ENCODE data around the gene FANCC. TPM values are rescaled to one million over a fixed set of nuclear protein-coding genes. Genes with fewer than 3 reads are reported as not detected.

FANCC gene
- total RNA-seq, 3 donors from 2014 or later (not counting 1 experiment from before 2014, with no cell fraction given) = 9.9 to 18.9 (median 12.8) TPM

DNA sequence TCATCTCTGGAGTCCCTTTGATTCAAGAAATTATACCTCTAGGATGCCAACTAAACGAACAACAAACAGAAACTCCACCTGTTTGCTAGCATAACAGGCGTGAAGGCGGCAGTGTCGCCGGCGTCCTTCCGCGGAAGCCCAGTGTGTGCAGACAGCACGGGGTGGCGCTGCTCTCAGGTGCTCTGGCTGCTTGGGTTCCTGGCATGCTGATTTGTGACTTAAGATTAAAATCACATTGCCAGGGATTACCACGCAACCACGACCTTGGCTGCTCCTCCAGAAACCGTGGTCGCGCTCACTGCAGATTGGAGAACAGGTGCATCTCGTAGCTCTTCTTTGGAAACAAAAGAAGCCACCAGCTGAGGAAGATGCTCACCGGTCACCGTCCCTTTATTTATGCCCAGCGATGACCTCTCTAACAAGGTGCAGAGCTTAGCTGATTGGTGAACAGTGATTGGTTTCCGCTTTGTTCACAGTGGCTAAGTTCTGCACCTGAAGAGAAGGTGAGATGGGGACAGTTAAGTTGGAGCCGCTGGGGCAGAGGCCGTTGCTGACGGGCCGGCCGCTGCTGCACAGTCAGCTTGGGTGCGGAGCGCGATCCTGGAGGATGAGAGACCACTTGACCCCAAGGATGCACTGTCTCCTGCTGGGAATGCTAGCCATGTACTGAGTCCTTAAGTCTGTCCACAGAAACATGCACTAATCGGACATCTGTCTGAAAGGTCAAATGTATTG, 232.3 kb downstream of the FANCC start:
- H3K4me3 Mint-ChIP-seq = no peak overlapping the region
- whole genome bisulfite sequencing (ENCODE audit: insufficient coverage) = 90% methylated on average over 29 of the region's 29 CpGs
- no peak overlapping the region for H3K27ac Mint-ChIP-seq

DNA sequence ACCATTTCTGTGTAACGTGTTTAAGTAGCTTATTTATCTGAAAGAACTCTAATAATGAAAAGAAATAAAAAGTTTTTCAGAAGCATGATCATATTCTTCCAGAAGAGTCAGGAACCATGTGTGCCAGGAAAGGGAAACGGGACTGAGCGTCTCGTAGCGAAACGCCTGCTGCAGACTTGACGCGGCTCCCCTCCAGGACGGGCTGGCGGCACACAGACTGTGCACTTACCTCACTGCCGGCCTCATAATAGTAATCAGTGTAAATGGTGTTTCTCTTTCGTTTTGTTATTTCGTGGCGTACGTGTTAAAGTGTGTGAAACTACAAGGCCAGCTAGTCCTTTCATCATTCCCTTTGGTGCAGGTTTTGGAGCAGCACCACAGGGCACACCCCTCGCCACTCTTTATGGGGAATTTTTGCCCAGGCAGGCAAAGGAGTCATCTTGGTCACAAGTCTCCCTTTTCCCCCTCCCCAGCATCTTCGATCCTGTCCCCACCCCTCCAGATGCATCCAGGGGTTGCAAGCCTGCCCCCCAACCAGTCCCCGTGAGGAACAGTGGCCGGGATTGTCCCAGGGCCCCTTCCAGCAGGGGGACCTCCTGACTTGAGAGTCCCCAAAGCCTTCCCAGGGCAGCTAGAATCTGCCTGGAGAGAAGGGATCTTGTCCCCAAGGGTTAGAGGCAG, 233.1 kb downstream of the FANCC start:
- Histone ChIP-seq H3K4me3 (ENCODE audit: low read length) (no peak overlapping the region), H3K9me3 (ENCODE audit: control insufficient read depth, insufficient read depth, low read length) (no peaks in the 10 kb centered on the region), H3K27ac (ENCODE audit: low read length) (no peak overlapping the region), H3K4me1 (ENCODE audit: control insufficient read depth, insufficient read depth, low read length) (no peaks in the 10 kb centered on the region), H3K27me3 (ENCODE audit: control insufficient read depth, insufficient read depth, low read length) (no peaks in the 10 kb centered on the region), H3K36me3 (ENCODE audit: control insufficient read depth, insufficient read depth, low read length) (no peaks in the 10 kb centered on the region)
- H3K36me3 Mint-ChIP-seq = no peaks in the 10 kb centered on the region
- H3K4me3 Mint-ChIP-seq = no peak overlapping the region
- ATAC-seq (peak in 1 of 3 donors; percentile 42), DNase-seq (no peak)
- H3K4me1 Mint-ChIP-seq = no peaks in the 10 kb centered on the region
- WGBS (ENCODE audit: insufficient coverage) = 89% methylated on average over 19 of the region's 19 CpGs
- H3K27me3 Mint-ChIP-seq (ENCODE audit: low read depth in 2 of 2) = no peaks in the 10 kb centered on the region
- intact Hi-C loops (cut with micrococcal nuclease) = no loop called here
- no peaks in the 10 kb centered on the region for H3K9me3 Mint-ChIP-seq
- TF ChIP-seq, protein P1, sequence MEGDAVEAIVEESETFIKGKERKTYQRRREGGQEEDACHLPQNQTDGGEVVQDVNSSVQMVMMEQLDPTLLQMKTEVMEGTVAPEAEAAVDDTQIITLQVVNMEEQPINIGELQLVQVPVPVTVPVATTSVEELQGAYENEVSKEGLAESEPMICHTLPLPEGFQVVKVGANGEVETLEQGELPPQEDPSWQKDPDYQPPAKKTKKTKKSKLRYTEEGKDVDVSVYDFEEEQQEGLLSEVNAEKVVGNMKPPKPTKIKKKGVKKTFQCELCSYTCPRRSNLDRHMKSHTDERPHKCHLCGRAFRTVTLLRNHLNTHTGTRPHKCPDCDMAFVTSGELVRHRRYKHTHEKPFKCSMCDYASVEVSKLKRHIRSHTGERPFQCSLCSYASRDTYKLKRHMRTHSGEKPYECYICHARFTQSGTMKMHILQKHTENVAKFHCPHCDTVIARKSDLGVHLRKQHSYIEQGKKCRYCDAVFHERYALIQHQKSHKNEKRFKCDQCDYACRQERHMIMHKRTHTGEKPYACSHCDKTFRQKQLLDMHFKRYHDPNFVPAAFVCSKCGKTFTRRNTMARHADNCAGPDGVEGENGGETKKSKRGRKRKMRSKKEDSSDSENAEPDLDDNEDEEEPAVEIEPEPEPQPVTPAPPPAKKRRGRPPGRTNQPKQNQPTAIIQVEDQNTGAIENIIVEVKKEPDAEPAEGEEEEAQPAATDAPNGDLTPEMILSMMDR (IDR thresholded peaks at IDR 0.05) = no peak
- H3K27ac Mint-ChIP-seq = no peak overlapping the region

More for the DNA sequence above, 232.3 kb downstream of the FANCC start:
- Mint-ChIP-seq H3K9me3 (no peaks in the 10 kb centered on the region), H3K4me1 (peaks cover 0 to 6% of the 10 kb centered on the region in 2 donors), H3K27me3 (ENCODE audit: low read depth in 2 of 2) (no peaks in the 10 kb centered on the region), H3K36me3 (no peaks in the 10 kb centered on the region)
- TF ChIP-seq, protein P1 (IDR thresholded peaks at IDR 0.05) = no peak
- H3K36me3 ChIP-seq (ENCODE audit: control insufficient read depth, insufficient read depth, low read length) = no peaks in the 10 kb centered on the region
- H3K4me1 ChIP-seq (ENCODE audit: control insufficient read depth, insufficient read depth, low read length) = peaks cover 2% of the 10 kb centered on the region
- ATAC-seq (no peak), DNase-seq (no peak)
- H3K4me3 ChIP-seq (ENCODE audit: low read length) = no peak overlapping the region
- H3K27ac ChIP-seq (ENCODE audit: low read length) = no peak overlapping the region
- no peaks in the 10 kb centered on the region for H3K27me3 ChIP-seq (ENCODE audit: control insufficient read depth, insufficient read depth, low read length)
- intact Hi-C loops (cut with micrococcal nuclease) = no loop called here
- no peaks in the 10 kb centered on the region for H3K9me3 ChIP-seq (ENCODE audit: control insufficient read depth, insufficient read depth, low read length)

DNA sequence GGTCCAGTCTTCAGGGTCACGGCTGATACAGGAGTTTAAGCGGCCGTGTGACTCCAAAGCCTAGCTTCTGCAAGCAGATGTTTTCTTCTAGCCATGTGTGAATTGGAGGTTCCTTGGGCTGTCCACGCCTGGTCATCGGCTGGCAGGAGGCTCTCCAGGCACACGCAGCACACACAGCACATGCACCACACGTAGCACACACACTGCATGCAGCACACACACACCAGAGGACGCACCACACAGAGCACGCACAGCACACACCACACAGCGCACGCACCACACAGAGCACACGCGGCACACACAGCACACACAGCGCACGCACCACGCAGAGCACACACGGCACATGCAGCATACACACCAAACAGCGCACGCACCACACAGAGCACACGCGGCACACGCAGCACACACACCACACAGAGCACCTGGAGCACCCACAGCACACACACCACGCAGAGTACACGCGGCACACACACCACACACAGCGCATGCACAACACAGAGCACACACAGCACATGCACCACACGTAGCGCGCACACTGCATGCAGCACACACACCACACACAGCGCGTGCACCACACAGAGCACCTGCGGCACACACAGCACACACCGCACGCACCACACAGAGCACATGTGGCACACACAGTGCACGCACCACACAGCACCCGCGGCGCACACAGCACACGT, 234.3 kb downstream of the FANCC start:
- no peaks in the 10 kb centered on the region for H3K4me1 ChIP-seq (ENCODE audit: control insufficient read depth, insufficient read depth, low read length)
- no peaks in the 10 kb centered on the region for H3K36me3 ChIP-seq (ENCODE audit: control insufficient read depth, insufficient read depth, low read length)
- Mint-ChIP-seq H3K27ac (no peak overlapping the region), H3K4me1 (no peaks in the 10 kb centered on the region), H3K27me3 (ENCODE audit: low read depth in 2 of 2) (no peaks in the 10 kb centered on the region), H3K9me3 (no peaks in the 10 kb centered on the region), H3K4me3 (no peak overlapping the region), H3K36me3 (no peaks in the 10 kb centered on the region)
- H3K9me3 ChIP-seq (ENCODE audit: control insufficient read depth, insufficient read depth, low read length) = no peaks in the 10 kb centered on the region
- ATAC-seq = peak in 1 of 3 donors; percentile 24
- H3K27ac ChIP-seq (ENCODE audit: low read length) = no peak overlapping the region
- TF ChIP-seq, protein P1 (IDR thresholded peaks at IDR 0.05) = no peak
- no peak for DNase-seq
- H3K4me3 ChIP-seq (ENCODE audit: low read length) = no peak overlapping the region
- intact Hi-C loops (cut with micrococcal nuclease) = no loop called here
- no peaks in the 10 kb centered on the region for H3K27me3 ChIP-seq (ENCODE audit: control insufficient read depth, insufficient read depth, low read length)
- WGBS (ENCODE audit: insufficient coverage) = 95% methylated on average over 39 of the region's 39 CpGs

All from natural killer cell (primary cell).